GM19043 (cell line): ENCODE measurements around the gene LYPD5.
A peak's percentile ranks its signal among the peaks of the same experiment; 100 is the strongest.
"Not testable (repeated sequence)": the region's sequence is repeated elsewhere in the genome, so short reads cannot be mapped to it uniquely, and the experiment has no call there.

Experiments
- ATAC-seq: cut with Tn5 transposase; IDR thresholded peaks from one replicate; pipeline ENCODE4 v1.9.1; 2021; ENCODE audit warnings: low read depth; ENCODE audit not compliant: unreplicated experiment

The LYPD5 gene, protein sequence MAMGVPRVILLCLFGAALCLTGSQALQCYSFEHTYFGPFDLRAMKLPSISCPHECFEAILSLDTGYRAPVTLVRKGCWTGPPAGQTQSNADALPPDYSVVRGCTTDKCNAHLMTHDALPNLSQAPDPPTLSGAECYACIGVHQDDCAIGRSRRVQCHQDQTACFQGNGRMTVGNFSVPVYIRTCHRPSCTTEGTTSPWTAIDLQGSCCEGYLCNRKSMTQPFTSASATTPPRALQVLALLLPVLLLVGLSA

GRCh38 chr19:43802216-43802951 is at the start of gene LYPD5:
Gene LYPD5, minus strand, starts transcription at chr19:43802447. Its CDS starts 67 bp downstream, at chr19:43802380.
- ATAC-seq = no peak

- ATAC-seq = no peak
Observed at GRCh38 chr19:43848821-43849220, 46.6 kb upstream of the LYPD5 start.

DNA sequence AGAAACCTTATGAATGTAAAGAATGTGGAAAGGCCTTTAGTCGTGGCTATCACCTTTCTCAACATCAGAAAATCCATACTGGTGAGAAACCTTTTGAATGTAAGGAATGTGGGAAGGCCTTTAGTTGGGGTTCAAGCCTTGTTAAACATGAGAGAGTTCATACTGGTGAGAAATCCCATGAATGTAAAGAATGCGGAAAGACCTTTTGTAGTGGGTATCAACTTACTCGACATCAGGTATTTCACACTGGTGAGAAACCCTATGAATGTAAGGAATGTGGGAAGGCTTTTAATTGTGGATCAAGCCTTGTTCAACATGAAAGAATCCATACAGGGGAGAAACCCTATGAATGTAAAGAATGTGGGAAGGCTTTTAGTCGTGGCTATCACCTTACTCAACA is 45.6 kb upstream of the LYPD5 start:
- no peak for ATAC-seq

DNA sequence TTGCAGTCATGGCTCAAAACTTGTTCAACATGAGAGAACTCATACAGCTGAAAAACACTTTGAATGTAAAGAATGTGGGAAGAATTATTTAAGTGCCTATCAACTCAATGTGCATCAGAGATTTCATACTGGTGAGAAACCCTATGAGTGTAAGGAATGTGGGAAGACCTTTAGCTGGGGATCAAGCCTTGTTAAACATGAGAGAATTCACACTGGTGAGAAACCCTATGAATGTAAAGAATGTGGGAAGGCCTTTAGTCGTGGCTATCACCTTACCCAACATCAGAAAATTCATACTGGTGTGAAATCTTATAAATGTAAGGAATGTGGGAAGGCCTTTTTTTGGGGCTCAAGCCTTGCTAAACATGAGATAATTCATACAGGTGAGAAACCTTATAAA is 45.0 kb upstream of the LYPD5 start:
- no peak for ATAC-seq

GRCh38 chr19:43842007-43842406 is 39.8 kb upstream of the LYPD5 start:
- no peak for ATAC-seq

DNA sequence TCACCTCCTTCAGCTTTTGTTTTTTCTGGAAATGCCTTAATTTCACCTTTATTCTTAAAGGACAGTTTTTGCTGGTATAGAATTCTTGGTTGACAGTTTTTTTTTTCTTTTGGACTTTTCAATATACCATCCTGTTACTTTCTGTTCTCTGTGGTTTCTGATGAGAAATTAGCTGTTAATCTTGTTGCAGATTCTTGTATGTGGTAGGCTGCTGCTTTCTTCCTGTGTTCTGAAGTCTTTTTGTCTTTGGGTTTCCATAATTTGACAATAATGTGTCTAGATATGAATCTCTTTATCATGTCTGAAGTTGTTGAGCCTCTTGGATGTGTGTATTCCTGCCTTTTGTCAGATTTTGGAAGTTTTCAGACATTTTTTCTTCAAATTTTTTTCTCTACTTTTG is 36.9 kb upstream of the LYPD5 start:
- ATAC-seq = no peak

DNA sequence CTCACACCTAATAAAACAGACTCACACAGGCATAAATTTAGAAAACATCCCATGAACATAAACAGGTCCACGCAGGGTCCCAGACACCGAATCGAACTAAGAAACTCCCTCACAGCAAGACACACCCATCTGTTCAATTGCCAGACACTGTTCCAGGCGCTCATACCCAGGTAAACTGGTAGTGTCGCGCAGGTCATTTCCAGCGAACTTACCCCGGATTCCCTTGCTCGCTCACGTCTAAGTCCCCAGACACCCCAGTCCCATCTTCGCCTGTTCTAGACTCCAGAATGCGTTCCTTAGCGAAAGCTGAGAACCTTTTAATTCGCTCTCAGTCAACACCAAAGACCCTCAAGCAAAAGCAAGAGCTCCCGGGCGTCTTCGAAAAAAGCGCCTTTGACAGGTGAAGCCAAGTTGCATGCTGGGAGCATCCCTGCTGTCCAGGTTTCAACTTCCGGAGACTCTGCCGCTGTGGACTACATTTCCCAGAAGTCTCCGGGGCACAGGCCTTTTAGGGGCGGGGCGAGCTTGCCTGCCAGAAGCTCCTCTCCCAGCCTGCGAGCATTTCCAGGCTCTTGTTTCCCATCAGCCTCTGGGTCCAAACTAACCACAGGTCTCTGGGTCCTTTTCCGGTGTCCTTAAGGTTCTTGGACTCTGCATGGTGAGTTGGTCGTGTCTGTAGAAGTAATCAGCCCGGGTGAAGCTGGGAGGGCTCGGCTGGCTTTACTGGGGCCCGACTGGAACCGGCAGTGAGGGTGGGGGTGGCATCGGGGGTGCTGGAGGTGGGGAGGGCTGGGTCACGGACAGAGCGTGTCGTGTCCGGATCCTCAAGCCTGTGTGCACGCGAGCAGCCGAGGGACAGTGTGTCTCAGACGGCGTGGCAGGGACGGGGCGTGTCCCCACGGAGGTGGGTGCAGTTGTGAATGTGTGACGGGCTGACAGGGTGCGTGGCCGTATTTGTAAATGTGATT is 24.8 kb upstream of the LYPD5 start, which contains the start of gene ZNF283:
ZNF283 (plus strand) TSS at position 535 of the 968 bp plus-strand sequence. CDS start 6,184 bp downstream, outside the sequence.
- peak; percentile 74 for ATAC-seq

- not testable (repeated sequence) for ATAC-seq
Observed at GRCh38 chr19:43824572-43824971, 22.3 kb upstream of the LYPD5 start.

GRCh38 chr19:43823856-43824255 is 21.6 kb upstream of the LYPD5 start:
- ATAC-seq = not testable (repeated sequence)

DNA sequence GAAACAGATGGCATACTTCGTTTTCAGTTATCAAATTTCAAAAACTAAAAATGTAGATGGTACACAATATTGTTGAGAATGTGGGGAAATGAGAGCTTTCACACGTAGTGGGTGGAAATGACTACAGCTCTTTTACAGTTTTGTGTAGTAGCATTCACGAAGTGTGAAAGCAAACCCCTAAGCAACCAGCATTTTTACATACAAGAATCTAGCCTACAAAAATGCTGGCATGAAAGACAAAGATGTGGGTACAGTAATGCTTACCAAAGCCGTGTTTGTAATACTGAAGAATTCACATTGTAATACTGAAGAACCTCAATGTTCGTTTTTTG is 18.6 kb upstream of the LYPD5 start:
- no peak for ATAC-seq

DNA sequence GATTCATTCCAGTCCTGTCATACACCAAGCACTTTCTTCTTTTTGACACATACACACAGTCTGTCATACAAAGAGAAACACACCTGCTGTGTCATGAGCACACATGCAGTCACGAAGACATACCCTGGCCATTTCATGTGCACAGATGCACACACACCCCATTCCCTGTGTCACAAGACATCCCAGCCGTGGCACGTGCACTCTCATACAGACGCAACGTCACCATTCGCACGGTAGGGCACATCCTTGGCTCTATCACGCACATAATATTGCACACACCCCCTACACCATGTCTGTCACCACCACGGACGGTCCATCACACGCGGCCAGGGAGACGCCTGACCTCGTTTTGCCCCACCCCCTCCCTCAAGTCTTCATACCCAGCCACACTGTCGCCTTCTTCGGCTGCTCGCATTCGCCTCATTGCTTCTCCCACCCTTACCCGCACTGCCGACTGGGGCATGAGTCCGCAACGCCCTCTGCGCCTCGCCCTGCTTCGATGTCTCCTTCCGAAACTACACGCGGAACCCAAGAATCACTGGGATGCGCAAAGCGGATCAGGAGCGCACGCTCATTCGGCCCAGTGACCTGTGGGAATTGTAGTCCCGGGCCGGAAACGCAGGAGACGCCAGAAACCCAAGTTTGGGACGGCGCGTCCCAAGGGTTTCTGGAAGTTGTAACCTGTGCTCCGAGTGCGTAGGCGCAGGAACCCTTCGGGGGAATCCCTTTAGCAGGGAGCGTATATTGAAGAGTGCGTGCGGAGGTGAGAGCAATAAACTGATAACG is 18.0 kb upstream of the LYPD5 start:
- ATAC-seq = no peak

GRCh38 chr19:43818500-43818899 is 16.3 kb upstream of the LYPD5 start:
- no peak for ATAC-seq

DNA sequence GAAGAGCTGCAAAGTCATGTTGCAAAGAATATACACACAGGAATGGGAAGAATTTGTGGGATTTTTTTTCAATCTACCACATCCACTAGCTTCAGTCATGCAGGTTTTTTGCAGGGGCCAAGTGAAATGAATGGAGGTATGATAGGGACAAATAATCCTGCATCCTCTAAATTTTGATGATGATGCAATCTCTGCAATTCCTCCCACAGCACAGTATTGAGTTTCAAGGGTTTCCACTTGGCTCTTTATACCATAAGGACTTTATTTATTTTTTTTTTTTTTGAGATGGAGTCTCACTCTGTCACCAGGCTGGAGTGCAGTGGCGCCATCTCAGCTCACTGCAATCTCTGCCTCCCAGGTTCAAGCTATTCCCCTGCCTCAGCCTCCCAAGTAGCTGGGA is 15.2 kb upstream of the LYPD5 start:
- ATAC-seq = not testable (repeated sequence)

DNA sequence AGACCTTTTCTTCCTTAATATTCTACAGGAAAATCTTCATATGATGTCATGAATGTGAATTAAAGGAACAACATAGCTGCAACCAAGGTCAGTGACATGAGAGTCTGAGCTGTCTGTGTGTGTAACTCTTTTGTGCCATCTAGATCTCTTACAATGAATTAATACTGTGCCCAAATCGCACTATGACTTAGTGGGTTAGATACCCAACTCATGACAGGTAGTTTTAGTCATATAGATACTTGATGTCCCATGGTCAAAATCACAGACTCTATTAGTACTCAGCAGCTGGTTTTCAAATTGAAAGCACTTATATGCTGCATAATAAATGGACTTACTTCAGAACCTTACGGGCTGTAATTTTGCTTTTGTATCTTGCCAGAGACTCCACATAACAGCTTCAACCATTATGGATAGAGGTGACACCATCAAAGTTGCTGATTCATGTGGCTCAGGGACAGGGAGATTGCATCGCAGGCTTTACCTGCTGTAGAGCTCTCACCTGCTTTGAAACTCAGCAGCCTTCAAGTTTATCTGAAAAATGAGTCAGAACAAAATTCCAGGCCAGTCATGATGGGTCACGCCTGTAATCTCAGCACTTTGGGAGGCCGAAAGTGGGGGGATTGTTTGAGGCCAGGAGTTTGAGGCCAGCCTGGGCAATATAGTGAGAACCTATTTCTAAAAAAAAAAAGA is 12.6 kb upstream of the LYPD5 start:
- no peak for ATAC-seq

DNA sequence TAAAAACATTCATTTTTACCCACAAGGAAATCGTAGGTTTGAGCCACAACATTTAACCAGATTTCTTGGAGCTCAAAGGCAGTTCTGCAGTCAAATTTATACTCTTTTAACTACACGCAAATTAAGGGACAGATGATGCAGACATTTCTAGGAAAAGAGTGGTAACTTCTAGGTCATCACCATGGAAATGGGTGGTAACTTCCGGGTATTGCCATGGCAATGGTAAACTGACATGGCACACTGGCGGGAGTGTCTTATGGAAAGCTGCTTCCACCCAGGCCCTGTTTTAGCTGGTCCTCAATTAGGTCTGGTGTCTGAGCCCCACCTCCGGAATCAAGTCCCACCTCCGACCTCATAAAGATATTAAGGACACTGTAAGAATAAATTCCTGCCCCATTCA is 10.4 kb upstream of the LYPD5 start:
- no peak for ATAC-seq

DNA sequence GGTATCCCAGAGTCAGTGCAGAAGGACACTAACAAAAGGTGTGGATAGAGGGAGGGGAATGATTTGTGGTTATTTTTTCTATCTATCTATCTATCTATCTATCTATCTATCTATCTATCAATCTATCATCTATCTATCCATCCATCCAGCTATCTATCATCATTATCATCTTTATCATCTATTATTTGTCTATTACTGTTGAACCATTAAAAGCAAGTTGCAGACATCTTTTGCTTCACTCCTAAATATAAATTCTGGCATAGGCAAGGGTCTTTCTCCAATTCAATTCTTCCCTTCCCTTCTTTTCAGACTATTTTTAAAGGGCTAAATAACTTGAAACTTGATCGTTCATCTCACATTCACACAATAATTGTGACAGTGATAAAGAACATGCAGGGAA is 10.0 kb upstream of the LYPD5 start:
- no peak for ATAC-seq

- no peak for ATAC-seq
Observed at GRCh38 chr19:43811837-43812236, 9.6 kb upstream of the LYPD5 start.

DNA sequence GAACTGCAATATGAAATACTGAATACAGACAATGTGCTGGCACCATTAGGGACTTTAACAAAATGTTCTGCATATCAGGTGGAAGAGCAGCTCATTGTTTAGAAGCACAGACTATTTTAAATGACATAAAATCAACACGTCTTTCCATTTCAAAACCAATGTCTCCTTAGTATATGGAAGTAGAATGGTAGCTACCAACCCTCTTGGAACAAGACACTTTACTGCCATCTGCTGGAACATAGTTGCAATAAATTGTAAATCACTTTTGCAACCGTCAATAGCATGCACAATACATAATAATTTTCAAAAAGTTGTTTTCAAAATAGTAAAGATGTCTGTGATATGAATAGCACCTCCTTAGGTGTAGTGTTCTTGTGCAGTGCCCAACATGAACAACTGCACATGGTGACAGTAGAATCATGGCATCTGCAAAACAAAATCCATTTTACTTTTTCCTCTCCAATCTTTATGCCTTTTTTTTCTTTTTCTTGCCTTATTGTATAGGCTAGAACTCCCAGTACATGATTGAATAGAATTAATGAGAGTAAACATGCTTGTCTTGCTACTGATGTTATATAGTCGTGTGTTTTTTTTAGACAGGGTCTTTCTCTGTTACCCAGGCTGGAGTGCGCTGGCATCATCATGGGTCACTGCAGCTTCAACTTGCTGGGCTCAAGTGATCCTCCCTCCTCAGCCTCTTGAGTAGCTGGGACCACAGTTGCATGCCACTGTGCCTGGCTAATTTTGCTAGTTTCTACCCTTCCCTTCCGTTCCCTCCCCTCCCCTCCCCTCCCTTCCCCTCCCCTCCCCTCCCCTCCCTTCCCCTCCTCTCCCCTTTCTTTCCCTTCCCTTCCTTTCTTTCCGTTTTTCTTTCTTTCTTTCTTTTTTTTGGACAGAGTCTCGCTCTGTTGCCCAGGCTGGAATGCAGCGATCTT is 7.8 kb upstream of the LYPD5 start:
- ATAC-seq = no peak

- ATAC-seq = no peak
Observed at GRCh38 chr19:43807651-43808050, 5.4 kb upstream of the LYPD5 start.
